Transverse colon (tissue), 4 donors: ENCODE measurements around the gene EMILIN1. TPM values are rescaled to one million over a fixed set of nuclear protein-coding genes. Genes with fewer than 3 reads are reported as not detected.

ENCODE experiments used
- DNase-seq: peaks from one replicate; pipeline ENCODE4 v3.0.0-alpha.2; 2019
- H3K27ac ChIP-seq, 4 donors: fragments of 200-600 bp; sonication (generic); 2 replicates each; pipeline ENCODE4 v1.5.1; 2016 to 2018; ENCODE audit warnings: inconsistent platforms in 4 of 4
- H3K27me3 ChIP-seq: fragments of 200-600 bp; sonication (generic); 2 replicates; pipeline ENCODE4 v1.5.1; 2017; ENCODE audit warnings: inconsistent platforms
- H3K36me3 ChIP-seq, 4 donors: fragments of 200-600 bp; sonication (generic); 2 replicates each; pipeline ENCODE4 v1.5.1; 2017 to 2019; ENCODE audit warnings: inconsistent platforms in 4 of 4
- H3K4me1 ChIP-seq, 4 donors: fragments of 200-600 bp; sonication (generic); 2 replicates each; pipeline ENCODE4 v1.5.1; 2017 to 2020; ENCODE audit warnings: inconsistent platforms in 4 of 4
- H3K4me3 ChIP-seq, 4 donors: fragments of 200-600 bp; sonication (generic); 1 replicate in 1 of 4; 2 replicates in 3 of 4; pipeline versions ENCODE4 v1.5.1 to v1.6.1; 2017 to 2019; ENCODE audit warnings: inconsistent platforms in 4 of 4
- H3K9me3 ChIP-seq, 2 donors: fragments of 200-600 bp; sonication (generic); 2 replicates each; pipeline ENCODE4 v1.5.1; 2017 to 2019; ENCODE audit warnings: inconsistent platforms in 2 of 2
- EP300 ChIP-seq: sonication (generic); formaldehyde crosslinking; IDR thresholded peaks from one replicate; pipeline ENCODE4 v1.6.1; 2017; ENCODE audit warnings: antibody characterized with exemption, low read depth
- POLR2A ChIP-seq: fragments of 450-650 bp; IDR thresholded peaks from one replicate; pipeline ENCODE4 v1.6.1; 2016; ENCODE audit warnings: antibody characterized with exemption, mild to moderate bottlenecking, moderate library complexity
- POLR2AphosphoS5 ChIP-seq, 3 donors: sonication (generic); formaldehyde crosslinking; IDR thresholded peaks; one replicate each; pipeline ENCODE4 v1.6.1; 2016; ENCODE audit warnings: antibody characterized with exemption in 3 of 3
- WGBS, 2 donors: methylation state at CpG; one replicate each; pipeline ENCODE4 v1.1.5; 2018; ENCODE audit warnings: low coverage in 1 of 2; 5-methylcytosine and 5-hydroxymethylcytosine counted together
- in situ Hi-C, 4 donors: fragments of 200-750 bp; cut with MboI; loops; one replicate each; pipeline versions ENCODE4 v1.15.0 to v1.15.1; 2017; ENCODE audit warnings: low sequenced_read_pairs in 3 of 4, low pct_ligation_motif_present in 1 of 4, low pct_unique_long_range_greater_than_20kb in 1 of 4
- intact Hi-C: fragments of 100-400 bp; cut with DNase I; formaldehyde crosslinking; loops from one replicate; pipeline ENCODE4 v1.15.1; 2023; ENCODE audit warnings: low total_unique reads
- total RNA-seq, 4 donors: library from RNA; depleted of rRNA; stranded (reverse); fragments of >200 nt; gene quantifications; one replicate each; pipeline ENCODE4 v1.1.0, GENCODE V29; 2016
- TF ChIP-seq, protein P1 (sequence below), 5 experiments: fragments of 200-600 bp in 3 of 5; fragments of 450-650 bp in 2 of 5; sonication (generic) in 3 of 5; IDR thresholded peaks; 1 replicate in 2 of 5; 2 replicates in 3 of 5; pipeline ENCODE4 v1.5.1; 2016 to 2017; ENCODE audit warnings: antibody characterized with exemption in 5 of 5, inconsistent platforms in 3 of 5, mild to moderate bottlenecking in 2 of 5, moderate library complexity in 1 of 5

Gene EMILIN1
- total RNA-seq, 4 donors from 2014 or later: 41.0 to 152 (median 65.6) TPM

GRCh38 chr2:27051902-27052645 lies 26.3 kb upstream of the EMILIN1 start:
- 5 to 20% methylated on average over 1 to 17 of the region's 24 CpGs for WGBS, 2 donors
- H3K4me3 ChIP-seq: peak overlapping the region; percentile 83 to 97 (median 89)
- peaks cover 0 to 12% (median 4%) of the 10 kb centered on the region in 4 donors for H3K36me3 ChIP-seq
- intact Hi-C loops: loop anchor here (5.0 kb wide), 1 partner anchor 35 kb away; the partner anchor contains the start of gene KHK
- H3K9me3 ChIP-seq: no peaks in the 10 kb centered on the region
- TF ChIP-seq, protein P1, sequence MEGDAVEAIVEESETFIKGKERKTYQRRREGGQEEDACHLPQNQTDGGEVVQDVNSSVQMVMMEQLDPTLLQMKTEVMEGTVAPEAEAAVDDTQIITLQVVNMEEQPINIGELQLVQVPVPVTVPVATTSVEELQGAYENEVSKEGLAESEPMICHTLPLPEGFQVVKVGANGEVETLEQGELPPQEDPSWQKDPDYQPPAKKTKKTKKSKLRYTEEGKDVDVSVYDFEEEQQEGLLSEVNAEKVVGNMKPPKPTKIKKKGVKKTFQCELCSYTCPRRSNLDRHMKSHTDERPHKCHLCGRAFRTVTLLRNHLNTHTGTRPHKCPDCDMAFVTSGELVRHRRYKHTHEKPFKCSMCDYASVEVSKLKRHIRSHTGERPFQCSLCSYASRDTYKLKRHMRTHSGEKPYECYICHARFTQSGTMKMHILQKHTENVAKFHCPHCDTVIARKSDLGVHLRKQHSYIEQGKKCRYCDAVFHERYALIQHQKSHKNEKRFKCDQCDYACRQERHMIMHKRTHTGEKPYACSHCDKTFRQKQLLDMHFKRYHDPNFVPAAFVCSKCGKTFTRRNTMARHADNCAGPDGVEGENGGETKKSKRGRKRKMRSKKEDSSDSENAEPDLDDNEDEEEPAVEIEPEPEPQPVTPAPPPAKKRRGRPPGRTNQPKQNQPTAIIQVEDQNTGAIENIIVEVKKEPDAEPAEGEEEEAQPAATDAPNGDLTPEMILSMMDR (IDR thresholded peaks at IDR 0.05): no peak
- TF ChIP-seq POLR2A: no peak
- TF ChIP-seq POLR2AphosphoS5 (IDR thresholded peaks at IDR 0.05): no peak
- no peak for TF ChIP-seq EP300
- peak overlapping the region; percentile 85 to 93 (median 88) for H3K27ac ChIP-seq
- peaks cover 7 to 18% (median 16%) of the 10 kb centered on the region in 4 donors for H3K4me1 ChIP-seq
- peak; percentile 43 for DNase-seq
- in situ Hi-C loops: no loop called here
- no peaks in the 10 kb centered on the region for H3K27me3 ChIP-seq

DNA sequence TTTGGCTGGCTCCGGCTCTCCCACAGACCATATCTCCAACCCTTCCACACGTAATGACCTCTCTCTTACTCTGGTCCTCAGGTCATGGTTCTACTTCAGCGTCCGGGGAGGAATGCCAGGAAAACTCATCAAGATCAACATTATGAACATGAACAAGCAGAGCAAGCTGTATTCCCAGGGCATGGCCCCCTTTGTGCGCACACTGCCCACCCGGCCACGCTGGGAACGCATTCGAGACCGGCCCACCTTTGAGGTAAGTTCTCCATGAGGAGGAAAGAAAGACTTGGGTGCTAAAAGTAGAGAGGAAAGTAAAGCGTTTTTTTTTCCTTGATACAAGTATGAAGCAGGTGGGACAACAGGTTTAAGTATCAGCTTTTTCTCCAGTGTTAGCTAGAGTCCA lies 25.1 kb upstream of the EMILIN1 start:
- Histone ChIP-seq H3K36me3 (peaks cover 0 to 12% (median 4%) of the 10 kb centered on the region in 4 donors), H3K4me1 (peaks cover 7 to 18% (median 16%) of the 10 kb centered on the region in 4 donors), H3K27me3 (no peaks in the 10 kb centered on the region), H3K9me3 (no peaks in the 10 kb centered on the region), H3K27ac (no peak overlapping the region), H3K4me3 (no peak overlapping the region)
- intact Hi-C loops (loop anchor here (5.0 kb wide), 1 partner anchor 34 kb away; the partner anchor contains the start of gene KHK), in situ Hi-C loops (no loop called here)
- no peak for TF ChIP-seq EP300
- TF ChIP-seq, protein P1 (IDR thresholded peaks at IDR 0.05): no peak
- no peak for TF ChIP-seq POLR2A
- TF ChIP-seq POLR2AphosphoS5 (IDR thresholded peaks at IDR 0.05): no peak
- 83 to 92% methylated on average over 3 to 11 of the region's 11 CpGs for WGBS, 2 donors
- DNase-seq: no peak

DNA sequence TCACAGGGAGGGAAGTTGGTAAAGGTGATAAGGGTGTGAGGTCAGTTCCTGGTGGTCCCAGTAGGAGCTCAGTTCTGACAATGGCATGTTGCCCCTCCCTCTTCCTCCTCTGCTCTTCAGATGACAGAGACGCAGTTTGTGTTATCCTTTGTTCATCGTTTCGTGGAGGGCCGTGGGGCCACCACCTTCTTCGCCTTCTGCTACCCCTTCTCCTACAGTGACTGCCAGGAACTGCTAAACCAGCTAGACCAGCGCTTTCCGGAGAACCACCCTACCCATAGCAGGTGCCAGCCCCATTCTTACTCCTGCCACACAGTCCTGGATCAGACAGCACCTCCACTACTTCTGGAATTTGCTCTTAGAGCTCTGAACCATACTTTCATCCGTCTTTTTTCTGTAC lies 24.6 kb upstream of the EMILIN1 start:
- no peak for DNase-seq
- Histone ChIP-seq H3K9me3 (no peaks in the 10 kb centered on the region), H3K27ac (no peak overlapping the region), H3K4me1 (peaks cover 7 to 18% (median 16%) of the 10 kb centered on the region in 4 donors), H3K27me3 (no peaks in the 10 kb centered on the region), H3K4me3 (no peak overlapping the region), H3K36me3 (peaks cover 0 to 12% (median 4%) of the 10 kb centered on the region in 4 donors)
- 90 to 100% methylated on average over 1 to 8 of the region's 8 CpGs for WGBS, 2 donors
- TF ChIP-seq EP300 (no peak), POLR2AphosphoS5 (IDR thresholded peaks at IDR 0.05) (no peak), POLR2A (no peak)
- TF ChIP-seq, protein P1 (IDR thresholded peaks at IDR 0.05): no peak
- intact Hi-C loops (loop anchor here (5.0 kb wide), 1 partner anchor 34 kb away; the partner anchor contains the start of gene KHK), in situ Hi-C loops (no loop called here)

- Histone ChIP-seq H3K36me3 (peaks cover 0 to 12% (median 4%) of the 10 kb centered on the region in 4 donors), H3K4me3 (no peak overlapping the region), H3K27me3 (no peaks in the 10 kb centered on the region), H3K9me3 (no peaks in the 10 kb centered on the region), H3K27ac (no peak overlapping the region), H3K4me1 (peaks cover under 1 to 11% (median 10%) of the 10 kb centered on the region in 4 donors)
- DNase-seq: no peak
- WGBS, 2 donors: 93 to 100% methylated on average over 2 to 11 of the region's 11 CpGs
- TF ChIP-seq POLR2A: no peak
- TF ChIP-seq, protein P1 (IDR thresholded peaks at IDR 0.05): no peak
- intact Hi-C loops (loop anchor here (5.0 kb wide), 1 partner anchor 33 kb away; the partner anchor contains the start of gene KHK), in situ Hi-C loops (no loop called here)
These were observed 23.7 kb upstream of the EMILIN1 start for GRCh38 chr2:27054721-27055120.
